SU-DHL-6 (cell line): Measurements from ENCODE around the gene BNC1.

Experiments used
- EZH2phosphoT487 ChIP-seq: fragments of 200-600 bp; sonication (generic), shearing (Covaris generic); conservative IDR thresholded peaks from 2 replicates; pipeline ENCODE4 v1.6.1; 2018; ENCODE audit warnings: mild to moderate bottlenecking, antibody characterized with exemption, low read length, moderate library complexity, mixed read lengths
- TF ChIP-seq, protein P1 (sequence below): fragments of 200-600 bp; sonication (generic); IDR thresholded peaks from one replicate; pipeline ENCODE4 v1.5.1; 2017; ENCODE audit warnings: antibody characterized with exemption, mild to moderate bottlenecking, low read length, moderate library complexity; ENCODE audit not compliant: insufficient read depth, poor library complexity, severe bottlenecking

DNA sequence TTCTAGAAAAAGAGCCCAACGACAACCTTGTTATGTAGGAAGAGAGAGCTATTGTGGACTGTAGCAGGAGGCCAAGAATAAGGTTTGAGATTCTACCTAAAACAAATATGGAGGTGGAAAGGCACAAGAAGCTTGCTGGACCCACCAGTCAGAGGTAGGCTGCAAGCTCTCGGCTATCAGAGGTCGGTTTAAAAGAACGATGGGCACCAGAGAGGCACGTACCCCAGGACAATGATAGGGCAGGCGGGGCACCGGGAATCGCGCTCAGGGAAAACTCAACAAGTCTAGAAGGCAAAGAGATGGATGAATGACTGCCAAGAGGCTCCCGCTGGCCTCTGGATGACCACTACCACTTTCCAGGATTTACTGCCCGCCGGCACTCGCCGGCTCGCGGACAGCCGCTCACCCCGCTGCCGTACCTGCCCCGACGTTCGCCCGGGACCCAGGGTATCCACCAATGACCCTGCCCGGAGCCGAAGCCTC is 77.9 kb downstream of the BNC1 start:
- TF ChIP-seq, protein P1, sequence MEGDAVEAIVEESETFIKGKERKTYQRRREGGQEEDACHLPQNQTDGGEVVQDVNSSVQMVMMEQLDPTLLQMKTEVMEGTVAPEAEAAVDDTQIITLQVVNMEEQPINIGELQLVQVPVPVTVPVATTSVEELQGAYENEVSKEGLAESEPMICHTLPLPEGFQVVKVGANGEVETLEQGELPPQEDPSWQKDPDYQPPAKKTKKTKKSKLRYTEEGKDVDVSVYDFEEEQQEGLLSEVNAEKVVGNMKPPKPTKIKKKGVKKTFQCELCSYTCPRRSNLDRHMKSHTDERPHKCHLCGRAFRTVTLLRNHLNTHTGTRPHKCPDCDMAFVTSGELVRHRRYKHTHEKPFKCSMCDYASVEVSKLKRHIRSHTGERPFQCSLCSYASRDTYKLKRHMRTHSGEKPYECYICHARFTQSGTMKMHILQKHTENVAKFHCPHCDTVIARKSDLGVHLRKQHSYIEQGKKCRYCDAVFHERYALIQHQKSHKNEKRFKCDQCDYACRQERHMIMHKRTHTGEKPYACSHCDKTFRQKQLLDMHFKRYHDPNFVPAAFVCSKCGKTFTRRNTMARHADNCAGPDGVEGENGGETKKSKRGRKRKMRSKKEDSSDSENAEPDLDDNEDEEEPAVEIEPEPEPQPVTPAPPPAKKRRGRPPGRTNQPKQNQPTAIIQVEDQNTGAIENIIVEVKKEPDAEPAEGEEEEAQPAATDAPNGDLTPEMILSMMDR, result no peak
- no peak for TF ChIP-seq EZH2phosphoT487
